Neural cell (in vitro differentiated cells): ENCODE data around the gene LRRC14B. TPM values are rescaled to one million over a fixed set of nuclear protein-coding genes. Genes with fewer than 3 reads are reported as not detected.

Source experiments
- H2AFZ ChIP-seq: fragments of 200-600, 300-800 bp; sonication (generic), shearing (Covaris generic); 2 replicates; pipeline ENCODE4 v1.6.0; 2014; ENCODE audit warnings: low read depth, mild to moderate bottlenecking, antibody characterized with exemption, low read length, moderate library complexity
- H3F3A ChIP-seq: fragments of 200-600 bp; shearing (Covaris generic); 2 replicates; pipeline ENCODE4 v1.6.1; 2016; ENCODE audit warnings: mild to moderate bottlenecking, moderate library complexity, mixed read lengths, antibody characterized with exemption, low read length; ENCODE audit not compliant: insufficient read depth, poor library complexity, severe bottlenecking
- H3K27ac ChIP-seq: fragments of 200-600, 300-800 bp; sonication (generic), shearing (Covaris generic); 2 replicates; pipeline ENCODE4 v1.5.1; 2014; ENCODE audit warnings: mild to moderate bottlenecking, low read length, moderate library complexity
- H3K27me3 ChIP-seq: fragments of 300-800, 200-600 bp; sonication (generic), shearing (Covaris generic); 2 replicates; pipeline ENCODE4 v1.6.0; 2014; ENCODE audit warnings: mild to moderate bottlenecking, low read depth, low read length, moderate library complexity; ENCODE audit not compliant: insufficient read depth
- H3K36me3 ChIP-seq: fragments of 300-800, 200-600 bp; sonication (generic), shearing (Covaris generic); 2 replicates; pipeline ENCODE4 v1.5.1; 2014; ENCODE audit warnings: mild to moderate bottlenecking, antibody characterized with exemption, low read length, moderate library complexity; ENCODE audit not compliant: insufficient read depth
- H3K4me2 ChIP-seq: fragments of 300-800, 200-600 bp; sonication (generic), shearing (Covaris generic); 2 replicates; pipeline ENCODE4 v1.6.0; 2014; ENCODE audit warnings: mild to moderate bottlenecking, low read length
- H3K4me3 ChIP-seq: fragments of 300-800, 200-600 bp; sonication (generic), shearing (Covaris generic); 2 replicates; pipeline ENCODE4 v1.5.1; 2014; ENCODE audit warnings: mild to moderate bottlenecking, low read length, moderate library complexity
- H3K79me2 ChIP-seq: fragments of 200-600 bp; shearing (Covaris generic); replicated peaks from 2 replicates; pipeline ENCODE4 v1.6.0; 2014; ENCODE audit warnings: mild to moderate bottlenecking, low read length, moderate library complexity; ENCODE audit not compliant: insufficient read depth
- H3K9ac ChIP-seq: fragments of 300-800, 200-600 bp; sonication (generic), shearing (Covaris generic); 2 replicates; pipeline ENCODE4 v1.6.1; 2016; ENCODE audit warnings: mild to moderate bottlenecking, low read length, mixed read lengths
- H3K9me2 ChIP-seq: fragments of 200-600 bp; shearing (Covaris generic); 2 replicates; pipeline ENCODE4 v1.6.1; 2016; ENCODE audit warnings: mild to moderate bottlenecking, low read length, mixed read lengths; ENCODE audit not compliant: insufficient read depth
- H3K9me3 ChIP-seq: fragments of 200-600, 300-800 bp; sonication (generic), shearing (Covaris generic); 2 replicates; pipeline ENCODE4 v1.6.1; 2016; ENCODE audit warnings: mild to moderate bottlenecking, mixed run types, low read length, moderate library complexity, mixed read lengths
- H4K20me1 ChIP-seq: fragments of 200-600 bp; shearing (Covaris generic); 2 replicates; pipeline ENCODE4 v1.6.1; 2016; ENCODE audit warnings: mild to moderate bottlenecking, mixed run types; ENCODE audit not compliant: insufficient read depth
- EP300 ChIP-seq: fragments of 450-650 bp; conservative IDR thresholded peaks from 2 replicates; pipeline ENCODE4 v1.6.1; 2014; ENCODE audit warnings: antibody characterized with exemption, mild to moderate bottlenecking, moderate library complexity; ENCODE audit not compliant: poor library complexity, severe bottlenecking
- EZH2 ChIP-seq: fragments of 200-600, 300-800 bp; shearing (Covaris generic), sonication (generic); IDR thresholded peaks from 2 replicates; pipeline ENCODE4 v1.6.1; 2014; ENCODE audit warnings: antibody characterized with exemption, low read length, borderline replicate concordance, mild to moderate bottlenecking; ENCODE audit not compliant: insufficient read depth, poor library complexity, severe bottlenecking
- MXI1 ChIP-seq: fragments of 450-650 bp; conservative IDR thresholded peaks from 2 replicates; pipeline ENCODE4 v1.6.1; 2014; ENCODE audit warnings: antibody characterized with exemption, mild to moderate bottlenecking; ENCODE audit not compliant: poor library complexity, severe bottlenecking
- POLR2AphosphoS5 ChIP-seq: IDR thresholded peaks from 2 replicates; pipeline ENCODE4 v1.6.1; 2012
- RAD21 ChIP-seq: fragments of 450-650 bp; conservative IDR thresholded peaks from 2 replicates; pipeline ENCODE4 v1.6.1; 2014; ENCODE audit warnings: antibody characterized with exemption, mild to moderate bottlenecking, moderate library complexity
- SMC3 ChIP-seq: fragments of 450-650 bp; conservative IDR thresholded peaks from 2 replicates; pipeline ENCODE4 v1.6.1; 2014; ENCODE audit warnings: antibody characterized with exemption, mild to moderate bottlenecking, moderate library complexity; ENCODE audit not compliant: poor library complexity
- TAF1 ChIP-seq: IDR thresholded peaks from 2 replicates; pipeline ENCODE4 v1.6.1; 2012; ENCODE audit warnings: low read depth
- polyA plus RNA-seq: library from polyadenylated mRNA; depleted of rRNA; stranded (reverse); fragments of >200 nt; gene quantifications from 2 replicates; pipeline ENCODE4 v1.2.3, GENCODE V29; 2014
- TF ChIP-seq, protein P1 (sequence below): fragments of 450-650 bp; IDR thresholded peaks from 2 replicates; pipeline ENCODE4 v1.5.1; 2014; ENCODE audit warnings: antibody characterized with exemption, mild to moderate bottlenecking, moderate library complexity; ENCODE audit not compliant: poor library complexity, severe bottlenecking
- TF ChIP-seq, protein P2 (sequence below): IDR thresholded peaks from 2 replicates; pipeline ENCODE4 v1.6.1; 2012; ENCODE audit warnings: borderline replicate concordance

The LRRC14B gene
- polyA plus RNA-seq, 1 donor from 2014 or later, result not detected

DNA sequence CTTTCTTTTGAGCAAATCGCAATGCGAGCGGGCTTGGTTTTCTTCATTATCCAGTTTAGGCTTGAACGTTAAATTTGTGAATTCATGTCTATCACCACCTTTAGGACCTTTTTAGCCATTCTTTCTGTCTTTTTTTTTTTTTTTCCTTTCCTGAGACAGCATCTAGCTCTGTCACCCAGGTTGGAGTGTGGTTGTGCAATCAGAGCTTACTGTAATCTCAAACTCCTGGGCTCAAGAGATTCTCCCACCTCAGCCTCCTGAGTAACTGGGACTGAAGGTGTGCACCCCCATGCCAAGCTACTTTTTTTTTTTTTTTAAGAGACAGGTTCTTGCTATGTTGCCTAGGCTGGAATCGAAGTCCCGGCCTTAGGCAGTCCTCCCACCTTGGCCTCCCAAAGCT is 39.2 kb upstream of the LRRC14B start:
- no peak overlapping the region for H3K27ac ChIP-seq
- peaks cover 5% of the 10 kb centered on the region for H3K9me3 ChIP-seq
- no peak overlapping the region for H2AFZ ChIP-seq
- TF ChIP-seq TAF1, result no peak
- no peaks in the 10 kb centered on the region for H4K20me1 ChIP-seq
- H3K9ac ChIP-seq, result no peak overlapping the region
- no peaks in the 10 kb centered on the region for H3K79me2 ChIP-seq
- no peak overlapping the region for H3K4me3 ChIP-seq
- no peaks in the 10 kb centered on the region for H3K36me3 ChIP-seq
- H3K4me2 ChIP-seq, result no peak overlapping the region
- H3F3A ChIP-seq, result no peaks in the 10 kb centered on the region
- no peaks in the 10 kb centered on the region for H3K27me3 ChIP-seq
- H3K9me2 ChIP-seq, result no peaks in the 10 kb centered on the region

DNA sequence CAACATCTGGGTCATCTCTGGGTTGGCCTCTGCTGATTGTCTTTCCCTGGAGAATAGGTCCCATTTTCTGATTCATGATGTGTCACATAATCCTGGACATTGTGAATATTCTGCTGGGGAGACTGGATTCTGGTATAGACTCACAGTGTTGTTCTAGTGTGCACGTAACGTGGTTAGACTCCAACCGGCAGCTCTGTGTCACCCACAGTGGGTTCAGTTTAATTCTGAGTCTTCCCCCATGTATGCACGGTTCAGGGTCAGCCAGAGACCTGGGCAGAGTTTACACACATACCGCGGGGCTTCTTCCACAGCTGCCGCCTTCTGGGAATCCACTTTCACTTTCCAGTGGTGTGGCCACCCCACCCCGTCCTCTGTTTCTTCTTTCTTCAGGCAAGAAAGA is 38.0 kb upstream of the LRRC14B start:
- H3K79me2 ChIP-seq, result no peaks in the 10 kb centered on the region
- no peak overlapping the region for H3K27ac ChIP-seq
- H3K36me3 ChIP-seq, result no peaks in the 10 kb centered on the region
- H2AFZ ChIP-seq, result no peak overlapping the region
- TF ChIP-seq EP300 (no peak), TAF1 (no peak), MXI1 (no peak), POLR2AphosphoS5 (no peak), EZH2 (no peak), SMC3 (no peak), RAD21 (no peak)
- TF ChIP-seq, protein P1, sequence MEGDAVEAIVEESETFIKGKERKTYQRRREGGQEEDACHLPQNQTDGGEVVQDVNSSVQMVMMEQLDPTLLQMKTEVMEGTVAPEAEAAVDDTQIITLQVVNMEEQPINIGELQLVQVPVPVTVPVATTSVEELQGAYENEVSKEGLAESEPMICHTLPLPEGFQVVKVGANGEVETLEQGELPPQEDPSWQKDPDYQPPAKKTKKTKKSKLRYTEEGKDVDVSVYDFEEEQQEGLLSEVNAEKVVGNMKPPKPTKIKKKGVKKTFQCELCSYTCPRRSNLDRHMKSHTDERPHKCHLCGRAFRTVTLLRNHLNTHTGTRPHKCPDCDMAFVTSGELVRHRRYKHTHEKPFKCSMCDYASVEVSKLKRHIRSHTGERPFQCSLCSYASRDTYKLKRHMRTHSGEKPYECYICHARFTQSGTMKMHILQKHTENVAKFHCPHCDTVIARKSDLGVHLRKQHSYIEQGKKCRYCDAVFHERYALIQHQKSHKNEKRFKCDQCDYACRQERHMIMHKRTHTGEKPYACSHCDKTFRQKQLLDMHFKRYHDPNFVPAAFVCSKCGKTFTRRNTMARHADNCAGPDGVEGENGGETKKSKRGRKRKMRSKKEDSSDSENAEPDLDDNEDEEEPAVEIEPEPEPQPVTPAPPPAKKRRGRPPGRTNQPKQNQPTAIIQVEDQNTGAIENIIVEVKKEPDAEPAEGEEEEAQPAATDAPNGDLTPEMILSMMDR, result no peak
- TF ChIP-seq, protein P2, sequence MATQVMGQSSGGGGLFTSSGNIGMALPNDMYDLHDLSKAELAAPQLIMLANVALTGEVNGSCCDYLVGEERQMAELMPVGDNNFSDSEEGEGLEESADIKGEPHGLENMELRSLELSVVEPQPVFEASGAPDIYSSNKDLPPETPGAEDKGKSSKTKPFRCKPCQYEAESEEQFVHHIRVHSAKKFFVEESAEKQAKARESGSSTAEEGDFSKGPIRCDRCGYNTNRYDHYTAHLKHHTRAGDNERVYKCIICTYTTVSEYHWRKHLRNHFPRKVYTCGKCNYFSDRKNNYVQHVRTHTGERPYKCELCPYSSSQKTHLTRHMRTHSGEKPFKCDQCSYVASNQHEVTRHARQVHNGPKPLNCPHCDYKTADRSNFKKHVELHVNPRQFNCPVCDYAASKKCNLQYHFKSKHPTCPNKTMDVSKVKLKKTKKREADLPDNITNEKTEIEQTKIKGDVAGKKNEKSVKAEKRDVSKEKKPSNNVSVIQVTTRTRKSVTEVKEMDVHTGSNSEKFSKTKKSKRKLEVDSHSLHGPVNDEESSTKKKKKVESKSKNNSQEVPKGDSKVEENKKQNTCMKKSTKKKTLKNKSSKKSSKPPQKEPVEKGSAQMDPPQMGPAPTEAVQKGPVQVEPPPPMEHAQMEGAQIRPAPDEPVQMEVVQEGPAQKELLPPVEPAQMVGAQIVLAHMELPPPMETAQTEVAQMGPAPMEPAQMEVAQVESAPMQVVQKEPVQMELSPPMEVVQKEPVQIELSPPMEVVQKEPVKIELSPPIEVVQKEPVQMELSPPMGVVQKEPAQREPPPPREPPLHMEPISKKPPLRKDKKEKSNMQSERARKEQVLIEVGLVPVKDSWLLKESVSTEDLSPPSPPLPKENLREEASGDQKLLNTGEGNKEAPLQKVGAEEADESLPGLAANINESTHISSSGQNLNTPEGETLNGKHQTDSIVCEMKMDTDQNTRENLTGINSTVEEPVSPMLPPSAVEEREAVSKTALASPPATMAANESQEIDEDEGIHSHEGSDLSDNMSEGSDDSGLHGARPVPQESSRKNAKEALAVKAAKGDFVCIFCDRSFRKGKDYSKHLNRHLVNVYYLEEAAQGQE, result no peak
- no peak overlapping the region for H3K9ac ChIP-seq
- no peaks in the 10 kb centered on the region for H3F3A ChIP-seq
- H3K9me2 ChIP-seq, result no peaks in the 10 kb centered on the region
- H4K20me1 ChIP-seq, result no peaks in the 10 kb centered on the region
- no peak overlapping the region for H3K4me3 ChIP-seq
- H3K27me3 ChIP-seq, result no peaks in the 10 kb centered on the region
- H3K4me2 ChIP-seq, result no peak overlapping the region
- H3K9me3 ChIP-seq, result no peaks in the 10 kb centered on the region

DNA sequence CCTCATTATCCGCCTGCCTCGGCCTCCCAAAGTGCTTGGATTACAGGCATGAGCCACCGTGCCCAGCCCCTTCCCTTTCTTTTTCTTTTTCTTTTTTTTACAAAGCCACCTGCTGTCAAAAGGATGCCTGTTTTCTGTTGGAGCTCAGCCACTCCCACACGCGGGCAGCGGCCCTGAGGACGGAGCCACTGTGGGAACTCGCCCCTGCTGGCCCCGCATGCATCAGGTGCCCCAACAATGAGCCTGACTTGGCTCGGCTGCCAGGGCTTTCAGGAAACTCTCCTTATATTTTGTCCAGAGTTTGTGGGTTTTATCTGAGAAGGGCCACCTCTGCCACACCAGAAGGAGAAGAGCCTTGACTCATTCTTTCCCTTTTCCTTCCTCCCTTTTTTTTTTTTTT is 37.1 kb upstream of the LRRC14B start:
- Histone ChIP-seq H3K9me3 (no peaks in the 10 kb centered on the region), H3K4me2 (no peak overlapping the region), H3F3A (no peaks in the 10 kb centered on the region), H3K9me2 (no peaks in the 10 kb centered on the region), H3K79me2 (no peaks in the 10 kb centered on the region), H4K20me1 (no peaks in the 10 kb centered on the region), H3K9ac (no peak overlapping the region), H3K27me3 (no peaks in the 10 kb centered on the region), H3K4me3 (no peak overlapping the region), H2AFZ (no peak overlapping the region), H3K27ac (no peak overlapping the region), H3K36me3 (no peaks in the 10 kb centered on the region)
- TF ChIP-seq TAF1, result no peak
- TF ChIP-seq EZH2, result no peak
- TF ChIP-seq, protein P1, result no peak
